NCI-H1417 treated with DMSO at 0.1 percent for 48 hours (cell line): Measurements from ENCODE around the gene CRYZL1.

Experiments used
- DNase-seq: peaks from one replicate; lab custom pipeline; 2025; lab: John Stamatoyannopoulos, UW

CRYZL1 gene

GRCh38 chr21:33541105-33541711 is 100.3 kb downstream of the CRYZL1 start:
- no peak for DNase-seq

GRCh38 chr21:33540711-33541104 is 100.8 kb downstream of the CRYZL1 start:
- no peak for DNase-seq

GRCh38 chr21:33539616-33540015 is 101.9 kb downstream of the CRYZL1 start:
- DNase-seq, result no peak
